NT2/D1 (cell line): ENCODE measurements around the gene ZSCAN2.

Experiments used
- SUZ12 ChIP-seq: IDR thresholded peaks from 2 replicates; pipeline ENCODE4 v1.6.1; 2011; ENCODE audit not compliant: insufficient read length, insufficient read depth; ENCODE audit errors: extremely low read depth
- YY1 ChIP-seq: IDR thresholded peaks from 2 replicates; pipeline ENCODE4 v1.6.1; 2011; ENCODE audit not compliant: insufficient read length, insufficient read depth

GRCh38 chr15:84575493-84575892 lies 25.3 kb upstream of the ZSCAN2 start:
- TF ChIP-seq YY1 (no peak), SUZ12 (no peak)
